Measurements from ENCODE around the gene OR5F1.

Gene OR5F1

GRCh38 chr11:55994525-55994924 is at the start of gene OR5F1:
OR5F1 (minus strand) TSS chr11:55994625; CDS start chr11:55994625, 0 bp downstream.
- no peak for DNase-seq (ENCODE audit: low read depth in 2 of 2)

- no peak for DNase-seq (ENCODE audit: low read depth in 2 of 2)
Measured at GRCh38 chr11:56027354-56027753, 32.9 kb upstream of the OR5F1 start, which contains the start of gene OR5AS1. OR5AS1 (plus strand) TSS chr11:56027654; CDS start chr11:56030419, 2,765 bp downstream.

GRCh38 chr11:56013805-56014204 is 19.4 kb upstream of the OR5F1 start:
- no peak for DNase-seq (ENCODE audit: low read depth in 2 of 2)

GRCh38 chr11:56010716-56011115 is 16.3 kb upstream of the OR5F1 start:
- no peak for DNase-seq (ENCODE audit: low read depth in 2 of 2)

GRCh38 chr11:55970935-55971334 is 23.5 kb downstream of the OR5F1 start:
- DNase-seq (ENCODE audit: low read depth in 2 of 2), result no peak

- DNase-seq (ENCODE audit: low read depth in 2 of 2), result no peak
Measured at GRCh38 chr11:55969845-55970244, 24.6 kb downstream of the OR5F1 start, which contains the start of gene OR10AG1. OR10AG1 (minus strand) TSS chr11:55969945; CDS start chr11:55969907, 38 bp downstream.

- no peak for DNase-seq (ENCODE audit: low read depth in 2 of 2)
Measured at GRCh38 chr11:55967914-55968313, 26.5 kb downstream of the OR5F1 start.

GRCh38 chr11:55966391-55966790 is 28.0 kb downstream of the OR5F1 start:
- no peak for DNase-seq (ENCODE audit: low read depth in 2 of 2)

- DNase-seq (ENCODE audit: low read depth in 2 of 2), result no peak
Measured at GRCh38 chr11:55956521-55956920, 37.9 kb downstream of the OR5F1 start.

- no peak for DNase-seq (ENCODE audit: low read depth in 2 of 2)
Measured at GRCh38 chr11:55949330-55949729, 45.1 kb downstream of the OR5F1 start.
